ENCODE data around the gene LAMC2.

Gene LAMC2

GRCh38 chr1:183215076-183215720, 29.1 kb downstream of the LAMC2 start:
- DNase-seq, result no peak

- DNase-seq, result no peak
Observed at GRCh38 chr1:183215936-183216335, 29.9 kb downstream of the LAMC2 start.

- no peak for DNase-seq
Observed at GRCh38 chr1:183218027-183218618, 32.1 kb downstream of the LAMC2 start.

- DNase-seq, result no peak
Observed at GRCh38 chr1:183218971-183219615, 33.0 kb downstream of the LAMC2 start.

GRCh38 chr1:183219616-183220009, 33.5 kb downstream of the LAMC2 start:
- no peak for DNase-seq

GRCh38 chr1:183222909-183223308, 36.8 kb downstream of the LAMC2 start:
- DNase-seq, result no peak

GRCh38 chr1:183223467-183223866, 37.4 kb downstream of the LAMC2 start:
- no peak for DNase-seq

- no peak for DNase-seq
Observed at GRCh38 chr1:183226361-183226760, 40.3 kb downstream of the LAMC2 start.

GRCh38 chr1:183226963-183227362, 40.9 kb downstream of the LAMC2 start:
- no peak for DNase-seq

GRCh38 chr1:183227422-183228346, 41.6 kb downstream of the LAMC2 start:
- peak; percentile 17 to 70 for DNase-seq

GRCh38 chr1:183228347-183229220, 42.5 kb downstream of the LAMC2 start:
- no peak for DNase-seq

- no peak for DNase-seq
Observed at GRCh38 chr1:183230413-183230812, 44.3 kb downstream of the LAMC2 start.

- DNase-seq, result no peak
Observed at GRCh38 chr1:183231545-183231944, 45.5 kb downstream of the LAMC2 start.

GRCh38 chr1:183233113-183233512, 47.0 kb downstream of the LAMC2 start:
- DNase-seq, result no peak

- DNase-seq, result peak; percentile 57 to 85
Observed at GRCh38 chr1:183234660-183235476, 48.8 kb downstream of the LAMC2 start.

GRCh38 chr1:183235503-183235902, 49.4 kb downstream of the LAMC2 start:
- DNase-seq, result no peak

GRCh38 chr1:183236158-183236725, 50.2 kb downstream of the LAMC2 start:
- DNase-seq, result no peak

GRCh38 chr1:183237046-183237445, 51.0 kb downstream of the LAMC2 start:
- no peak for DNase-seq

GRCh38 chr1:183238071-183238470, 52.0 kb downstream of the LAMC2 start:
- peak in 1 of 2 donors; percentile 46 for DNase-seq

- no peak for DNase-seq
Observed at GRCh38 chr1:183239220-183239742, 53.2 kb downstream of the LAMC2 start.

All from inflammatory macrophage treated with lipopolysaccharide for 1 hour (primary cell).